ENCODE data around the gene ZNF214.
"Not testable (repeated sequence)": the region's sequence is repeated elsewhere in the genome, so short reads cannot be mapped to it uniquely, and the experiment has no call there.

ZNF214 gene

DNA sequence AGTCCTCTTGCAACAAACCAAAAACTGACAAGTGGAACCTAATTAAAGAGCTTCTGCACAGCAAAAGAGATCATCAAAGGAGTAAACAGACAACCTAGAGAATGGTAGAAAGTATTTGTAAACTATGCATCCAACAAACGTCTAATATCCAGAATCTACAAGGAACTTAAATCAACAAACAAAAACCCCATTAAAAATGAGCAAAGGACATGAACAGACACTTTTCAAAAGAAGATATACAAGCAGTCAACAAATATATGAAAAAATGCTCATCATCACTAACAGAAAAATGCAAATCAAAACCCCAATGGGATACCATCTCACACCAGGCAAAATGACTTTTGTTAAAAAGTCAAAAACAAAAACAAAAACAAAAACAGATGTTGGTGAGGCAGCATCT lies 33.7 kb downstream of the ZNF214 start:
- DNase-seq, result no peak

DNA sequence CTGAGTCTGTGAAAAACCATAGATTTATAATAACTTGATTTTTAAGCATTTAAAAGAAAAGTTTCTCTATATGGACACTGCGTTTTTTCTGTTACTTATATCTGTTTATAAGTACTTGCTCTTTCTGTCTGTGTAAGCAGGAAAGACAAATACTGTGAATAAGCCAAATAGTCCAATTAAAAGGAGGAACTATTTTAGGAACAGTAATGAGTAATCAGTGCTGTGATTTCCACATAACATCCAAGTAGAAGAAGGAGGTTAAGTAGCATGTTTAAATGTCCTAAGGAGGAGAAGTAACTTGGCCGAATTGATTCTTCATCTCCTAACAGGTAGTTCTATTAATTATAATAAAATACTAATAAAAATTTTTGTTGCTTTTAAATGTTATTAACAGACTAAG lies 40.8 kb downstream of the ZNF214 start:
- DNase-seq, result no peak

DNA sequence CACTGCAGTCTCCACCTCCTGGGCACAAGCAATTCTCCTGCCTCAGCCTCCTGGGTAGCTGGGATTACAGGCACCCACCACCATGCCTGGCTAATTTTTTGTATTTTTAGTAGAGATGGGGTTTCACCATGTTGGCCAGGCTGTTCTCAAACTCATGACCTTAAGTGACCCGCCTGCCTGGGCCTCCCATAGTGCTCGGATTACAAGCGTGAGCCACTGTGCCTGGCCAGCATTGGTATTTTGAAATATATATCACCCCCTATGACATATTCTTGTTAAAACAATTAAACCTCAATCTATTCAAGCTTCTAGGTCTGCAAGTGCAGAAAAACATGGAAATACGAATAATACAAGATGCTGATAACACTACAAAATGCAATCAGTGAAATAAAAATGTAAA lies 50.3 kb downstream of the ZNF214 start:
- not testable (repeated sequence) for DNase-seq

DNA sequence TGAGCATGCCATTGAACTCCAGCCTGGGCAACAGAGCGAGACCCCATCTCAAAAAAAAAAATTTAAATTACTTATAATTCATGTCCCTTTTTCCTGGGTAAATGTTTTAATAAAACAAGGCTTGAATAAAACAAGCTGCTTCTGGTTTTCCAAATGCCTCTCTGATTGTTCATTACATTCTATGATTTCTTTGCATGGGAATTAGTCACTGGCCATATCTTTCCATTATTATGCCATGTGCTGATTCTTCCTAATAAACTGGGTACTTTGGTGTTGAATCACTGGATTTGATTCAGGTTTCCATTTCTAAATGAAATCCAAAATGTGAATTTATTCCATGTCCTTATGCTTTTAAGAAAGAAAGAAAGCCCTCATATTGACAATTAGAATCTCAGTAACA lies 51.3 kb downstream of the ZNF214 start:
- DNase-seq, result no peak

DNA sequence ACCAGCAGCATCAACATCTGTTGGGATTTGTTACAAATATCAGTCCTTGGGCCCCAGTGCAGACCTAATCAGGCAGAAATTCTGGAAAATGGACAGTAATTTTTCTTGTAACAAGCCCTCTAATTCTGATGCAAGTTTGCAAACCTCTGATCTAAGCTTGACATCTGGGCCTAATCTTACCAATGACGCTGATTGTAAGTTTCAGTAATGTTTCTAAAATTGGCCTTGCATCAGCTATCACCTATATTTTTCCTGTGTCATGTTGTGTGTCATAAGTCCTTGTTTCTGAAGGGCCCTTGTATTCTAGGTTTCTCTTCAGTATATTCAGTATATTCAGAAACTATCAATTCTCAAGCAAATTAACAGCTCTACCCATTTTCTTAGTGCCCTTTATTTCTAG lies 57.5 kb downstream of the ZNF214 start:
- DNase-seq, result no peak

DNA sequence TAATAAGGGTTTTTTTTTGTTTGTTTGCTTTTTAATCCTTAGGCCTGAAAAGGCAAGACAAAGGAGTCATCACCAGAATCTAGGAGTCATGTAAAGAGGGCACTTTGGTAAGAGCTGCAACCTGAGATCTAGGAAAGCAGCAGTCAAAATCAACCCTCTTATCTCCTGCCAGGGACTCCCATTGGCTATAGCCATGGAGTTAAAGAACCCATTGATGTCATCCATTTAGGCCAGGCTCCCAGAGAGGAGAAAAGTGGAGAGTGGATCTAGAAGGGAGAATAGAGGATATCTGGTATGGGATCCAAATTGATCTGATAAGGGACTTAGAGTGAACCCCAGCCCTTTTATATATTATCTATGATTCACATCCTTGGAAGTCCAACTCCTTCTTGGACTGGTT lies 58.0 kb downstream of the ZNF214 start:
- DNase-seq, result no peak

DNA sequence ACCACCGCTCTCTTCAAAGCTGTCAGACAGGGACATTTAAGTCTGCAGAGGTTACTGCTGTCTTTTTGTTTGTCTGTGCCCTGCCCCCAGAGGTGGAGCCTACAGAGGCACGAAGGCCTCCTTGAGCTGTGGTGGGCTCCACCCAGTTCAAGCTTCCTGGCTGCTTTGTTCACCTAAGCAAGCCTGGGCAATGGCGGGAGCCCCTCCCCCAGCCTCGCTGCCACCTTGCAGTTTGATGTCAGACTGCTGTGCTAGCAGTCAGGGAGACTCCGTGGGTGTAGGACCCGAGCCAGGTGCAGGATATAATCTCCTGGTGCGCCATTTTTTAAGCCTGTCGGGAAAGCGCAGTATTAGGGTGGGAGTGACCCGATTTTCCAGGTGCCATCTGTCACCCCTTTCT lies 65.9 kb downstream of the ZNF214 start:
- DNase-seq, result not testable (repeated sequence)

Measured in CD4-positive, alpha-beta T cell treated with Interferon gamma for 1 hour (primary cell).